ENCODE data around the gene DENND1C.
A peak's percentile ranks its signal among the peaks of the same experiment; 100 is the strongest.
"Not testable (repeated sequence)": the region's sequence is repeated elsewhere in the genome, so short reads cannot be mapped to it uniquely, and the experiment has no call there.

Gene DENND1C

GRCh38 chr19:6453951-6454565 is 27.5 kb downstream of the DENND1C start:
- DNase-seq (ENCODE audit: low spot score): no peak

- DNase-seq (ENCODE audit: low spot score): no peak
Observed at GRCh38 chr19:6452899-6453298, 28.7 kb downstream of the DENND1C start.

GRCh38 chr19:6452223-6452614 is 29.4 kb downstream of the DENND1C start:
- no peak for DNase-seq (ENCODE audit: low spot score)

GRCh38 chr19:6451583-6452222 is 29.9 kb downstream of the DENND1C start:
- no peak for DNase-seq (ENCODE audit: low spot score)

- DNase-seq (ENCODE audit: low spot score): no peak
Observed at GRCh38 chr19:6450166-6450565, 31.4 kb downstream of the DENND1C start.

GRCh38 chr19:6448045-6448444 is 33.5 kb downstream of the DENND1C start:
- no peak for DNase-seq (ENCODE audit: low spot score)

- no peak for DNase-seq (ENCODE audit: low spot score)
Observed at GRCh38 chr19:6446452-6446851, 35.1 kb downstream of the DENND1C start.

- DNase-seq (ENCODE audit: low spot score): no peak
Observed at GRCh38 chr19:6443986-6444385, 37.6 kb downstream of the DENND1C start.

- no peak for DNase-seq (ENCODE audit: low spot score)
Observed at GRCh38 chr19:6442087-6442688, 39.4 kb downstream of the DENND1C start.

- DNase-seq (ENCODE audit: low spot score): no peak
Observed at GRCh38 chr19:6440905-6441304, 40.7 kb downstream of the DENND1C start.

- DNase-seq (ENCODE audit: low spot score): no peak
Observed at GRCh38 chr19:6439743-6440142, 41.8 kb downstream of the DENND1C start.

- no peak for DNase-seq (ENCODE audit: low spot score)
Observed at GRCh38 chr19:6433663-6434062, 47.9 kb downstream of the DENND1C start, which contains the start of gene SLC25A41. TSS of gene SLC25A41 (minus strand) at chr19:6433763. CDS start at chr19:6433693, 70 bp downstream.

- no peak for DNase-seq (ENCODE audit: low spot score)
Observed at GRCh38 chr19:6433165-6433564, 48.4 kb downstream of the DENND1C start.

- no peak for DNase-seq (ENCODE audit: low spot score)
Observed at GRCh38 chr19:6431891-6432290, 49.7 kb downstream of the DENND1C start.

- DNase-seq (ENCODE audit: low spot score): no peak
Observed at GRCh38 chr19:6429419-6430221, 52.0 kb downstream of the DENND1C start.

GRCh38 chr19:6428692-6429418 is 52.7 kb downstream of the DENND1C start:
- not testable (repeated sequence) for DNase-seq (ENCODE audit: low spot score)

- DNase-seq (ENCODE audit: low spot score): no peak
Observed at GRCh38 chr19:6427131-6427530, 54.5 kb downstream of the DENND1C start.

GRCh38 chr19:6425732-6426620 is 55.6 kb downstream of the DENND1C start:
- no peak for DNase-seq (ENCODE audit: low spot score)

GRCh38 chr19:6424939-6425731 is 56.5 kb downstream of the DENND1C start:
- DNase-seq (ENCODE audit: low spot score): peak; percentile 99
